Stimulated activated naive CD8-positive, alpha-beta T cell treated with anti-CD3 and anti-CD28 coated beads, Interleukin-15, amount 100 ng/mL, for 72 hours (primary cell): ENCODE results near the gene MANSC1.
"Not testable (repeated sequence)": the region's sequence is repeated elsewhere in the genome, so short reads cannot be mapped to it uniquely, and the experiment has no call there.

ENCODE experiments used
- ATAC-seq: fragments of 150-1000 bp; cut with Tn5 transposase; 2 replicates; pipeline ENCODE4 v1.10.0; 2021; ENCODE audit warnings: mild to moderate bottlenecking, moderate library complexity
- DNase-seq, 2 donors: peaks; one replicate each; pipeline ENCODE4 v3.0.0; 2021 to 2022
- H3K27ac Mint-ChIP-seq, 2 donors: one replicate each; pipeline ENCODE4 v1.8.0; 2022; ENCODE audit warnings: mild to moderate bottlenecking in 2 of 2, mixed read lengths in 2 of 2, moderate library complexity in 2 of 2
- H3K27me3 Mint-ChIP-seq: one replicate; pipeline ENCODE4 v1.8.0; 2022; ENCODE audit warnings: mixed read lengths
- H3K4me1 Mint-ChIP-seq: one replicate; pipeline ENCODE4 v1.8.0; 2022; ENCODE audit warnings: mild to moderate bottlenecking, mixed read lengths
- H3K4me3 Mint-ChIP-seq, 2 donors: one replicate each; pipeline ENCODE4 v1.8.0; 2022; ENCODE audit warnings: mild to moderate bottlenecking in 2 of 2, mixed read lengths in 2 of 2, moderate library complexity in 1 of 2
- H3K9me3 Mint-ChIP-seq, 2 donors: one replicate each; pipeline ENCODE4 v1.8.0; 2022; ENCODE audit warnings: mixed read lengths in 2 of 2

The MANSC1 gene

GRCh38 chr12:12315838-12316237 is 34.2 kb downstream of the MANSC1 start:
- no peaks in the 10 kb centered on the region for H3K9me3 Mint-ChIP-seq

GRCh38 chr12:12310695-12311094 is 39.3 kb downstream of the MANSC1 start:
- H3K9me3 Mint-ChIP-seq, DNase-seq, H3K27me3 Mint-ChIP-seq, ATAC-seq, H3K27ac Mint-ChIP-seq, H3K4me1 Mint-ChIP-seq, H3K4me3 Mint-ChIP-seq: not testable (repeated sequence)

More at GRCh38 chr12:12315838-12316237, 34.2 kb downstream of the MANSC1 start:
- Mint-ChIP-seq H3K4me3 (no peak overlapping the region), H3K27me3 (no peaks in the 10 kb centered on the region), H3K27ac (no peak overlapping the region), H3K4me1 (peaks cover 6% of the 10 kb centered on the region)
- no peak for ATAC-seq
- no peak for DNase-seq

- Mint-ChIP-seq H3K27ac (peak overlapping the region in 1 of 2 donors; percentile 31), H3K4me1 (peaks cover 6% of the 10 kb centered on the region), H3K27me3 (peaks cover 7% of the 10 kb centered on the region), H3K9me3 (no peaks in the 10 kb centered on the region), H3K4me3 (no peak overlapping the region)
- peak in 1 of 2 donors; percentile 37 for DNase-seq
- peak; percentile 96 for ATAC-seq
These were observed 44.3 kb downstream of the MANSC1 start for GRCh38 chr12:12305568-12306300.

- H3K4me3 Mint-ChIP-seq: no peak overlapping the region
- H3K4me1 Mint-ChIP-seq: peaks cover 6% of the 10 kb centered on the region
- DNase-seq (no peak), ATAC-seq (no peak)
- no peaks in the 10 kb centered on the region for H3K9me3 Mint-ChIP-seq
- peaks cover 7% of the 10 kb centered on the region for H3K27me3 Mint-ChIP-seq
- no peak overlapping the region for H3K27ac Mint-ChIP-seq
These were observed 47.1 kb downstream of the MANSC1 start for GRCh38 chr12:12302976-12303375.

GRCh38 chr12:12301122-12301521 is 48.9 kb downstream of the MANSC1 start:
- ATAC-seq (no peak), DNase-seq (no peak)
- no peaks in the 10 kb centered on the region for H3K9me3 Mint-ChIP-seq
- no peak overlapping the region for H3K27ac Mint-ChIP-seq
- H3K4me1 Mint-ChIP-seq: peaks cover 6% of the 10 kb centered on the region
- peaks cover 7% of the 10 kb centered on the region for H3K27me3 Mint-ChIP-seq
- H3K4me3 Mint-ChIP-seq: no peak overlapping the region

GRCh38 chr12:12297201-12297830 is 52.7 kb downstream of the MANSC1 start:
- H3K27ac Mint-ChIP-seq: no peak overlapping the region
- no peaks in the 10 kb centered on the region for H3K4me1 Mint-ChIP-seq
- no peak overlapping the region for H3K4me3 Mint-ChIP-seq
- ATAC-seq: no peak
- no peak for DNase-seq
- no peaks in the 10 kb centered on the region for H3K9me3 Mint-ChIP-seq
- no peaks in the 10 kb centered on the region for H3K27me3 Mint-ChIP-seq

GRCh38 chr12:12294215-12295005 is 55.6 kb downstream of the MANSC1 start:
- ATAC-seq (no peak), DNase-seq (no peak)
- Mint-ChIP-seq H3K27ac (no peak overlapping the region), H3K27me3 (no peaks in the 10 kb centered on the region), H3K4me1 (no peaks in the 10 kb centered on the region), H3K9me3 (no peaks in the 10 kb centered on the region), H3K4me3 (no peak overlapping the region)

- Mint-ChIP-seq H3K27ac (no peak overlapping the region), H3K4me1 (no peaks in the 10 kb centered on the region), H3K9me3 (no peaks in the 10 kb centered on the region), H3K4me3 (no peak overlapping the region), H3K27me3 (no peaks in the 10 kb centered on the region)
- DNase-seq: no peak
- ATAC-seq: no peak
These were observed 59.8 kb downstream of the MANSC1 start for GRCh38 chr12:12290206-12290605.

GRCh38 chr12:12286441-12286840 is 63.6 kb downstream of the MANSC1 start:
- Mint-ChIP-seq H3K27me3 (peaks cover 19% of the 10 kb centered on the region), H3K27ac (no peak overlapping the region), H3K9me3 (no peaks in the 10 kb centered on the region), H3K4me3 (no peak overlapping the region), H3K4me1 (no peaks in the 10 kb centered on the region)
- no peak for ATAC-seq
- no peak for DNase-seq

- Mint-ChIP-seq H3K27ac (no peak overlapping the region), H3K27me3 (peaks cover 21% of the 10 kb centered on the region), H3K4me1 (no peaks in the 10 kb centered on the region), H3K4me3 (no peak overlapping the region), H3K9me3 (peaks cover 2 to 4% of the 10 kb centered on the region in 2 donors)
- DNase-seq (no peak), ATAC-seq (no peak)
These were observed 67.1 kb downstream of the MANSC1 start for GRCh38 chr12:12282761-12283425.

- Mint-ChIP-seq H3K9me3 (peaks cover 5 to 10% of the 10 kb centered on the region in 2 donors), H3K27ac (no peak overlapping the region), H3K4me1 (no peaks in the 10 kb centered on the region), H3K27me3 (peaks cover 21% of the 10 kb centered on the region), H3K4me3 (no peak overlapping the region)
- ATAC-seq: no peak
- DNase-seq: no peak
These were observed 67.8 kb downstream of the MANSC1 start for GRCh38 chr12:12282202-12282601.

GRCh38 chr12:12281134-12281533 is 68.9 kb downstream of the MANSC1 start:
- Mint-ChIP-seq H3K4me1 (no peaks in the 10 kb centered on the region), H3K27me3 (peaks cover 21% of the 10 kb centered on the region), H3K27ac (no peak overlapping the region), H3K4me3 (no peak overlapping the region), H3K9me3 (peaks cover 5 to 10% of the 10 kb centered on the region in 2 donors)
- ATAC-seq (no peak), DNase-seq (no peak)

- Mint-ChIP-seq H3K4me3 (no peak overlapping the region), H3K9me3 (peaks cover 5 to 10% of the 10 kb centered on the region in 2 donors)
- ATAC-seq: no peak
These were observed 71.1 kb downstream of the MANSC1 start for GRCh38 chr12:12278899-12279298.

More at GRCh38 chr12:12278899-12279298, 71.1 kb downstream of the MANSC1 start:
- DNase-seq: no peak
- peaks cover 21% of the 10 kb centered on the region for H3K27me3 Mint-ChIP-seq
- H3K27ac Mint-ChIP-seq: no peak overlapping the region
- H3K4me1 Mint-ChIP-seq: no peaks in the 10 kb centered on the region
